ENCODE results near the gene USP10. TPM values are rescaled to one million over a fixed set of nuclear protein-coding genes. Genes with fewer than 3 reads are reported as not detected.

Gene USP10
- total RNA-seq, 4 donors from 2014 or later = 23.6 to 56.8 (median 45.4) TPM

- Histone ChIP-seq H3K9me3 (no peaks in the 10 kb centered on the region), H3K4me1 (peaks cover under 1 to 5% (median 2%) of the 10 kb centered on the region in 4 donors), H3K27me3 (no peaks in the 10 kb centered on the region), H3K4me3 (no peak overlapping the region), H3K36me3 (peaks cover 0 to 27% (median 2%) of the 10 kb centered on the region in 4 donors), H3K27ac (no peak overlapping the region)
- in situ Hi-C loops (cut with MboI; ENCODE audit: low pct_ligation_motif_present in 1 of 4, low pct_unique_long_range_greater_than_20kb in 1 of 4, low sequenced_read_pairs in 3 of 4) (no loop called here), intact Hi-C loops (cut with DNase I; ENCODE audit: low total_unique reads) (no loop called here)
- no peak for DNase-seq
- TF ChIP-seq POLR2AphosphoS5 (IDR thresholded peaks at IDR 0.05) = no peak
- WGBS, 2 donors (ENCODE audit: low coverage in 1 of 2) = 93 to 96% methylated on average over 5 to 12 of the region's 12 CpGs
Observed at GRCh38 chr16:84780544-84781376, 81.0 kb downstream of the USP10 start.

GRCh38 chr16:84782846-84783245, 83.0 kb downstream of the USP10 start:
- H3K9me3 ChIP-seq = no peaks in the 10 kb centered on the region
- no peak overlapping the region for H3K27ac ChIP-seq
- in situ Hi-C loops (cut with MboI; ENCODE audit: low pct_ligation_motif_present in 1 of 4, low pct_unique_long_range_greater_than_20kb in 1 of 4, low sequenced_read_pairs in 3 of 4) (no loop called here), intact Hi-C loops (cut with DNase I; ENCODE audit: low total_unique reads) (no loop called here)
- peaks cover 0 to 15% (median 0%) of the 10 kb centered on the region in 4 donors for H3K36me3 ChIP-seq
- no peaks in the 10 kb centered on the region for H3K27me3 ChIP-seq
- TF ChIP-seq CTCF (IDR thresholded peaks at IDR 0.05) (no peak), POLR2A (IDR thresholded peaks at IDR 0.05) (no peak), POLR2AphosphoS5 (IDR thresholded peaks at IDR 0.05) (no peak), EP300 (IDR thresholded peaks at IDR 0.05; ENCODE audit: low read depth) (no peak)
- WGBS, 2 donors (ENCODE audit: low coverage in 1 of 2) = 76% methylated on average over 2 of the region's 2 CpGs; no CpG with 5 or more reads in 1 of the 2 donors
- H3K4me3 ChIP-seq = no peak overlapping the region
- H3K4me1 ChIP-seq = peaks cover 18 to 24% (median 20%) of the 10 kb centered on the region in 4 donors
- no peak for DNase-seq

GRCh38 chr16:84785843-84786581, 86.2 kb downstream of the USP10 start:
- Histone ChIP-seq H3K9me3 (no peaks in the 10 kb centered on the region), H3K4me3 (no peak overlapping the region), H3K36me3 (no peaks in the 10 kb centered on the region), H3K4me1 (peaks cover 18 to 24% (median 20%) of the 10 kb centered on the region in 4 donors), H3K27ac (peak overlapping the region in 2 of 4 donors; percentile 14 to 20), H3K27me3 (no peaks in the 10 kb centered on the region)
- DNase-seq = peak; percentile 55
- 48% methylated on average over 11 of the region's 11 CpGs; no CpG with 5 or more reads in 1 of the 2 donors for WGBS, 2 donors (ENCODE audit: low coverage in 1 of 2)
- in situ Hi-C loops (cut with MboI; ENCODE audit: low pct_ligation_motif_present in 1 of 4, low pct_unique_long_range_greater_than_20kb in 1 of 4, low sequenced_read_pairs in 3 of 4) = no loop called here
- intact Hi-C loops (cut with DNase I; ENCODE audit: low total_unique reads) = no loop called here
- TF ChIP-seq POLR2A (IDR thresholded peaks at IDR 0.05) (no peak), CTCF (IDR thresholded peaks at IDR 0.05) (no peak), POLR2AphosphoS5 (IDR thresholded peaks at IDR 0.05) (no peak), EP300 (IDR thresholded peaks at IDR 0.05; ENCODE audit: low read depth) (no peak)

- Histone ChIP-seq H3K36me3 (no peaks in the 10 kb centered on the region), H3K4me3 (no peak overlapping the region), H3K27me3 (no peaks in the 10 kb centered on the region), H3K4me1 (peaks cover 18 to 24% (median 20%) of the 10 kb centered on the region in 4 donors), H3K9me3 (no peaks in the 10 kb centered on the region), H3K27ac (peak overlapping the region in 3 of 4 donors; percentile 0 to 14 (median 10))
- intact Hi-C loops (cut with DNase I; ENCODE audit: low total_unique reads) (no loop called here), in situ Hi-C loops (cut with MboI; ENCODE audit: low pct_ligation_motif_present in 1 of 4, low pct_unique_long_range_greater_than_20kb in 1 of 4, low sequenced_read_pairs in 3 of 4) (no loop called here)
- no peak for DNase-seq
- WGBS, 2 donors (ENCODE audit: low coverage in 1 of 2) = 69% methylated on average over 11 of the region's 13 CpGs; no CpG with 5 or more reads in 1 of the 2 donors
- TF ChIP-seq CTCF (IDR thresholded peaks at IDR 0.05) (no peak), EP300 (IDR thresholded peaks at IDR 0.05; ENCODE audit: low read depth) (no peak), POLR2A (IDR thresholded peaks at IDR 0.05) (no peak), POLR2AphosphoS5 (IDR thresholded peaks at IDR 0.05) (no peak)
Observed at GRCh38 chr16:84786605-84787262, 86.9 kb downstream of the USP10 start.

Data from transverse colon (tissue), 4 donors.